Activated T-cell treated with anti-CD3 and anti-CD28 coated beads, Interleukin-2, amount 50 U/mL, for 24 hours (primary cell): ENCODE measurements around the gene PRPSAP1.

Experiments used
- DNase-seq: peaks from one replicate; pipeline ENCODE4 v3.0.0-alpha.2; 2020
- H3K27ac Mint-ChIP-seq: 2 replicates; pipeline ENCODE4 v1.8.0; 2020; ENCODE audit warnings: mild to moderate bottlenecking, mixed read lengths
- H3K27me3 Mint-ChIP-seq: 2 replicates; pipeline ENCODE4 v1.8.0; 2020; ENCODE audit warnings: mixed read lengths
- H3K36me3 Mint-ChIP-seq: 2 replicates; pipeline ENCODE4 v1.8.0; 2020; ENCODE audit warnings: low read depth, mixed read lengths
- H3K4me1 Mint-ChIP-seq: 2 replicates; pipeline ENCODE4 v1.8.0; 2020; ENCODE audit warnings: low read depth, mixed read lengths
- H3K4me3 Mint-ChIP-seq: 2 replicates; pipeline ENCODE4 v1.8.0; 2020; ENCODE audit warnings: mild to moderate bottlenecking, moderate library complexity, mixed read lengths
- H3K9me3 Mint-ChIP-seq: 2 replicates; pipeline ENCODE4 v1.8.0; 2020; ENCODE audit warnings: mixed read lengths

The PRPSAP1 gene

GRCh38 chr17:76353599-76354316 is at the start of gene PRPSAP1:
PRPSAP1 (minus strand) TSS chr17:76353916; CDS start chr17:76353703, 213 bp downstream.
- peak; percentile 91 for DNase-seq
- peak within 1 kb of the TSS; percentile 98 for H3K27ac Mint-ChIP-seq
- no peaks in the 10 kb centered on the region for H3K27me3 Mint-ChIP-seq
- peaks cover 9% of the 10 kb centered on the region for H3K36me3 Mint-ChIP-seq
- no peaks in the 10 kb centered on the region for H3K9me3 Mint-ChIP-seq
- H3K4me1 Mint-ChIP-seq: peaks cover 27% of the 10 kb centered on the region
- peak within 1 kb of the TSS; percentile 87 for H3K4me3 Mint-ChIP-seq

- H3K4me1 Mint-ChIP-seq: no peaks in the 10 kb centered on the region
- no peak overlapping the region for H3K4me3 Mint-ChIP-seq
- H3K27me3 Mint-ChIP-seq: no peaks in the 10 kb centered on the region
- H3K27ac Mint-ChIP-seq: peak overlapping the region; percentile 34
- DNase-seq: no peak
- no peaks in the 10 kb centered on the region for H3K9me3 Mint-ChIP-seq
- H3K36me3 Mint-ChIP-seq: peaks cover 80% of the 10 kb centered on the region
These were observed 49.0 kb upstream of the PRPSAP1 start for GRCh38 chr17:76402711-76403110.

GRCh38 chr17:76399175-76400172 is 45.8 kb upstream of the PRPSAP1 start:
- DNase-seq: no peak
- Mint-ChIP-seq H3K4me1 (no peaks in the 10 kb centered on the region), H3K27ac (no peak overlapping the region), H3K27me3 (no peaks in the 10 kb centered on the region), H3K36me3 (peaks cover 94% of the 10 kb centered on the region), H3K9me3 (no peaks in the 10 kb centered on the region), H3K4me3 (no peak overlapping the region)

GRCh38 chr17:76398523-76399174 is 44.9 kb upstream of the PRPSAP1 start:
- Mint-ChIP-seq H3K9me3 (no peaks in the 10 kb centered on the region), H3K27me3 (no peaks in the 10 kb centered on the region), H3K4me3 (no peak overlapping the region), H3K4me1 (no peaks in the 10 kb centered on the region), H3K36me3 (peaks cover 93% of the 10 kb centered on the region), H3K27ac (no peak overlapping the region)
- no peak for DNase-seq

- peaks cover 92% of the 10 kb centered on the region for H3K36me3 Mint-ChIP-seq
- DNase-seq: peak; percentile 90
- no peaks in the 10 kb centered on the region for H3K4me1 Mint-ChIP-seq
- H3K9me3 Mint-ChIP-seq: no peaks in the 10 kb centered on the region
- H3K27ac Mint-ChIP-seq: no peak overlapping the region
- H3K4me3 Mint-ChIP-seq: no peak overlapping the region
- no peaks in the 10 kb centered on the region for H3K27me3 Mint-ChIP-seq
These were observed 44.2 kb upstream of the PRPSAP1 start for GRCh38 chr17:76397687-76398522.

- H3K36me3 Mint-ChIP-seq: peaks cover 87% of the 10 kb centered on the region
- no peak overlapping the region for H3K4me3 Mint-ChIP-seq
These were observed 43.5 kb upstream of the PRPSAP1 start for GRCh38 chr17:76397184-76397583.

GRCh38 chr17:76395980-76396379 is 42.3 kb upstream of the PRPSAP1 start:
- Mint-ChIP-seq H3K9me3 (no peaks in the 10 kb centered on the region), H3K4me1 (no peaks in the 10 kb centered on the region), H3K27me3 (no peaks in the 10 kb centered on the region), H3K27ac (no peak overlapping the region), H3K36me3 (peaks cover 87% of the 10 kb centered on the region), H3K4me3 (no peak overlapping the region)
- DNase-seq: no peak

More at GRCh38 chr17:76397184-76397583, 43.5 kb upstream of the PRPSAP1 start:
- Mint-ChIP-seq H3K27me3 (no peaks in the 10 kb centered on the region), H3K27ac (no peak overlapping the region), H3K9me3 (no peaks in the 10 kb centered on the region), H3K4me1 (no peaks in the 10 kb centered on the region)
- no peak for DNase-seq

- Mint-ChIP-seq H3K4me1 (no peaks in the 10 kb centered on the region), H3K4me3 (no peak overlapping the region), H3K9me3 (no peaks in the 10 kb centered on the region), H3K27me3 (no peaks in the 10 kb centered on the region), H3K27ac (no peak overlapping the region), H3K36me3 (peaks cover 87% of the 10 kb centered on the region)
- DNase-seq: no peak
These were observed 40.5 kb upstream of the PRPSAP1 start for GRCh38 chr17:76394166-76394565.

GRCh38 chr17:76391200-76391715 is 37.5 kb upstream of the PRPSAP1 start:
- H3K4me1 Mint-ChIP-seq: peaks cover 5% of the 10 kb centered on the region
- no peak for DNase-seq
- H3K27ac Mint-ChIP-seq: no peak overlapping the region
- peaks cover 71% of the 10 kb centered on the region for H3K36me3 Mint-ChIP-seq
- no peaks in the 10 kb centered on the region for H3K9me3 Mint-ChIP-seq
- no peaks in the 10 kb centered on the region for H3K27me3 Mint-ChIP-seq
- no peak overlapping the region for H3K4me3 Mint-ChIP-seq

GRCh38 chr17:76390003-76390421 is 36.3 kb upstream of the PRPSAP1 start:
- no peak for DNase-seq
- H3K27me3 Mint-ChIP-seq: no peaks in the 10 kb centered on the region
- H3K36me3 Mint-ChIP-seq: peaks cover 61% of the 10 kb centered on the region
- H3K9me3 Mint-ChIP-seq: no peaks in the 10 kb centered on the region
- H3K27ac Mint-ChIP-seq: no peak overlapping the region
- H3K4me3 Mint-ChIP-seq: no peak overlapping the region
- peaks cover 12% of the 10 kb centered on the region for H3K4me1 Mint-ChIP-seq

GRCh38 chr17:76388966-76389888 is 35.5 kb upstream of the PRPSAP1 start:
- Mint-ChIP-seq H3K27ac (no peak overlapping the region), H3K36me3 (peaks cover 57% of the 10 kb centered on the region), H3K4me3 (no peak overlapping the region), H3K27me3 (no peaks in the 10 kb centered on the region), H3K4me1 (peaks cover 13% of the 10 kb centered on the region), H3K9me3 (no peaks in the 10 kb centered on the region)
- no peak for DNase-seq

GRCh38 chr17:76386966-76387765 is 33.5 kb upstream of the PRPSAP1 start:
- Mint-ChIP-seq H3K27ac (no peak overlapping the region), H3K36me3 (peaks cover 44% of the 10 kb centered on the region), H3K4me1 (peaks cover 20% of the 10 kb centered on the region), H3K4me3 (no peak overlapping the region), H3K27me3 (no peaks in the 10 kb centered on the region), H3K9me3 (no peaks in the 10 kb centered on the region)
- DNase-seq: no peak
